Lower leg skin (tissue), 3 donors: ENCODE results near the gene RUFY3.

Source experiments
- POLR2A ChIP-seq, 2 donors: fragments of 450-650 bp; IDR thresholded peaks; one replicate each; pipeline ENCODE4 v1.6.1; 2016 to 2017; ENCODE audit warnings: antibody characterized with exemption in 2 of 2, mild to moderate bottlenecking in 1 of 2, moderate library complexity in 1 of 2
- TF ChIP-seq, protein P1 (sequence below), 3 donors: fragments of 450-650 bp; IDR thresholded peaks; one replicate each; pipeline ENCODE4 v1.5.1; 2016; ENCODE audit warnings: antibody characterized with exemption in 3 of 3, mild to moderate bottlenecking in 3 of 3, moderate library complexity in 2 of 3

DNA sequence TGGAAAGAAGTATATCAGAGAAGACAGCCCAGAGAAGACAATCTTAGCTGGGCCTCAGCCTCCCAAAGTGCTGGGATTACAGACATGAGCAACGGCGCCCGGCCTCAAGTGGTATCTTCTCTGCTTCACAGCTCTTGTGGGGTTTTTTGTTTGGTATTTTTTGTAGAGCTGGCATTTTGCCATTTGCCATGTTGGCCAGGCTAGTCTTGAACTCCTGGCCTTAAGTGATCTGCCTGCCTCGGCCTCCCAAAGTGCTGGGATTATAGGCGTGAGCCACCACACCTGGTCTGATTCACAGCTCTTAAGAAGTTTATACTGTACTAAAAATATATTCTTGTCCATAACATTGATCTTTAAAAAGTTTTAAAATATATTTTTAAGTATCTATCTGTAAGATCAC is 21.1 kb upstream of the RUFY3 start:
- TF ChIP-seq POLR2A (IDR thresholded peaks at IDR 0.05): no peak
- TF ChIP-seq, protein P1, sequence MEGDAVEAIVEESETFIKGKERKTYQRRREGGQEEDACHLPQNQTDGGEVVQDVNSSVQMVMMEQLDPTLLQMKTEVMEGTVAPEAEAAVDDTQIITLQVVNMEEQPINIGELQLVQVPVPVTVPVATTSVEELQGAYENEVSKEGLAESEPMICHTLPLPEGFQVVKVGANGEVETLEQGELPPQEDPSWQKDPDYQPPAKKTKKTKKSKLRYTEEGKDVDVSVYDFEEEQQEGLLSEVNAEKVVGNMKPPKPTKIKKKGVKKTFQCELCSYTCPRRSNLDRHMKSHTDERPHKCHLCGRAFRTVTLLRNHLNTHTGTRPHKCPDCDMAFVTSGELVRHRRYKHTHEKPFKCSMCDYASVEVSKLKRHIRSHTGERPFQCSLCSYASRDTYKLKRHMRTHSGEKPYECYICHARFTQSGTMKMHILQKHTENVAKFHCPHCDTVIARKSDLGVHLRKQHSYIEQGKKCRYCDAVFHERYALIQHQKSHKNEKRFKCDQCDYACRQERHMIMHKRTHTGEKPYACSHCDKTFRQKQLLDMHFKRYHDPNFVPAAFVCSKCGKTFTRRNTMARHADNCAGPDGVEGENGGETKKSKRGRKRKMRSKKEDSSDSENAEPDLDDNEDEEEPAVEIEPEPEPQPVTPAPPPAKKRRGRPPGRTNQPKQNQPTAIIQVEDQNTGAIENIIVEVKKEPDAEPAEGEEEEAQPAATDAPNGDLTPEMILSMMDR (IDR thresholded peaks at IDR 0.05): no peak
